ENCODE data around the gene CMSS1.

DNA sequence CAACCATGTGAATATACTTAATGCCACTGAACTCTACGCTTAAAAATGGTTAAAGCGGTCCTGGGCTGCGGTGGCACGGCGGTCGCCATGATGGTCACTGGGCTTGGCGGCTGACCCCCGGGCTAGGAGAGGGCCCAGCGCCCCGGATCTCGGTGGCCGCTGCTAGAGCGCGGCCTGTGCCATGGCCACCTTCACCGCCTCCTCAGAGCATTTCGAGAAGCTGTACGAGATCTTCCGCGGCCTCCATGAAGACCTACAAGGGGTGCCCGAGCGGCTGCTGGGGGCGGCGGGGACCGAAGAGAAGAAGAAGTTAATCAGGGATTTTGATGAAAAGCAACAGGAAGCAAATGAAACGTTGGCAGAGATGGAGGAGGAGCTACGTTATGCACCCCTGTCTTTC, 407.5 kb downstream of the CMSS1 start:
- TF ChIP-seq ZFP30 (CRISPR knock-in tag; IDR thresholded peaks at IDR 0.05) (no peak), ZNF565 (CRISPR knock-in tag; conservative IDR thresholded peaks at IDR 0.05; ENCODE audit: low read depth) (no peak), CSDC2 (CRISPR knock-in tag; IDR thresholded peaks at IDR 0.05) (no peak), RARB (CRISPR knock-in tag; IDR thresholded peaks at IDR 0.05) (no peak)

Measured in SK-N-SH treated with all-trans-retinoic acid at 6 μM for 48 hours (cell line).